Stromal cell of bone marrow (primary cell): ENCODE data around the gene RIC3.
A peak's percentile ranks its signal among the peaks of the same experiment; 100 is the strongest.

ENCODE experiments used
- DNase-seq: peaks from one replicate; pipeline ENCODE4 v3.0.0-alpha.2; 2012; ENCODE audit warnings: low read depth

Gene RIC3

DNA sequence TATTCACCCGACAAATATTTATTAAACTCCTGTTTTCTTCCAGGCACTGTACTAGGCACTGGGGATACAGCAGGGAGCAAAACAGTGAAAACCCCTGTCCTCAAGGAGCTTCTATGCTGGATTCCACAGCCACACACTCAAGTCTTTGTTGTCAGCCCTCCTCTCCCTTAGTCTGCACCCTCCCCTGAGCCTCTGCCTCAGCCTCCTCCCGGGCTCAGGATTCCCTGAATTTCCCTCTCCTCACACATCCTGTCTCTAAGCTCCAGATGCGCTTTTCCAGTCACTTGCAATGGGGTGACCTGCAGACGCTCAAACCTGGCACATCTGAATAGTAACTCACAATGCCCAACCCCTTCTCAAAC, 101.3 kb downstream of the RIC3 start:
- no peak for DNase-seq

DNA sequence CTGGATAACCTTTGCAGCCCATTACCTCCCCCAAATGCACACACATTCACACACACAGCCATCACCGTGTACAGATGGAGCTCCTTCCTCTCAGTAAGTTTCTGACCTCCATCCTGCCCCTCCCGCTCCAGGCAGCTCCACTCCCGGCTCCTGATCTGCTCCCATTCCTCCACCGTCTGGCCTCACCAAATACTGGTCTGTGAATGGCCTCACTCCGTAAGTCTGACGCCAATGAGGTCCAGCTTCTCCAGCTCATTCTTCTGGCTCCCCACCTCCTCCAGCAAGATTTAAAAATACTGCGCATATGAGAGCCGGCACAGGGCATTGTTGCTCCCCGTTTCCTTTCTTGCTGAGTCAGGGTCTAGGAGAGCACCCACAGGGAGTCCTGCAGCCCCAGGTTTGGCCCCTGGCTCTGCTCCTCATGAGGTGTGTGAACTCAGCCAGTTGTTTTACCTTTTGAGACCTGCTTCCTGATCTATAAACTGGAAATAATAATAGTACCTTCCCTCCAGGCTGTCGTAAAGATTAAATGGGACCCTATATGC, 101.8 kb downstream of the RIC3 start:
- no peak for DNase-seq

DNA sequence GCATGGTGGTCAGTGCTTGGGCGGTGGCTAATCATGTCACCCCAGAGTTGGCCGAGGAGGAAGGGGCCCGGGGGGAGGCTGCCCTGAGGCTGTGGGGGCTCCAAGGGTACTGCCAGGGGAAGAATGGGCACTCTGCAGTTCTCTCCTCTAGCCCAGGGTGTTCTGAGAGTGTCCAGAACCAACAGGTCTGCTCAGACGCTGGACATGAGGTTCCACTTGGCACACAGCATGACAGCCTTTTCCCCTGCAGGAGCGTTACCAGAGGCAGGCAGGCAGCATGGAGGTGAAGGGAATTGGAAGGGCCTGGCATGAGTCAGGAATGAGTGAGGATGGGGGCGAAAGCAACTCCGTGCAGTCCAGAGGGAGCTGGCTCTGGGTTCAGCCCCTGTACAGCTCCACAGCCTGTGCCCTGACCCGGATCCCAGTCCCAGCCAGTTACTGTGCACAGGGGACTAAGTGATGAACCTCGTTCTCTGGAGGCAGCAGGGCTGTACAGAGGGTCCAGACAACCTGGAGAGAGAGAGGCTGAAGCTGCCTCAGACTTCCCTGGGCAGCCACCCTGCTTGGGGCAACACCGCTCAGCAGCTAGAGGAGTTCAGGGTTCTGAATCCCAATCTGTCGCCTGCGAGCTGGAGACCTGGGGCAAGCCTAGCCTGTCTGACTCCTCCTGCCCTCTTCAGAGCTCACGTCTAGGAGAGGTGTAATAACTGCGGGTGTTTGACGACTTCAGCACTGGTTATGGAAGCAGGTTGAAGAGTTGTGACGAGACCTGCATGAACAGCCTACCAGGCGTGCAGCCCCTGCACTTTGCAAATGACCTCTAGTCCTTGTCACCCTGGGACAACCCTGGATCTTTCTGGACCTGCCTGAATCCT, 102.6 kb downstream of the RIC3 start:
- no peak for DNase-seq

DNA sequence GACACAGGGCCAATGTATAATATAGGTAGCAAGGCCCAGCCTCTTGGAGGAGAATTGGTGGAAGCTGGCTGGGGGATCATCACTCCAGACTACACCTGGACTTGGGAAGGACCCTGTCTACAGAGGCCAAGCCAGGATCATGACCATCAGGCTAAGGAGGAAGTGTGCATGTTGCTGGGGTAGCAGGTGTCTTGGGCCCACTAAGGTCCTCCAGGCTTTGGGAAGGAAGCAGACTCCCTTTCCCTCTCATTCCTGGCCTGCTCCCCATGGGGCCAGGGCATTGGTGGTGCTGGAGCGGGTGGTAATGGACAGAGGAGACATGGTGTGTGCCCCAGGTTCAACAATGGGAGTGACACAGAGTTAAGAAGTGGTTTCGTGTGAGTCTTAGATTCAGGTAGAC, 103.8 kb downstream of the RIC3 start:
- no peak for DNase-seq

DNA sequence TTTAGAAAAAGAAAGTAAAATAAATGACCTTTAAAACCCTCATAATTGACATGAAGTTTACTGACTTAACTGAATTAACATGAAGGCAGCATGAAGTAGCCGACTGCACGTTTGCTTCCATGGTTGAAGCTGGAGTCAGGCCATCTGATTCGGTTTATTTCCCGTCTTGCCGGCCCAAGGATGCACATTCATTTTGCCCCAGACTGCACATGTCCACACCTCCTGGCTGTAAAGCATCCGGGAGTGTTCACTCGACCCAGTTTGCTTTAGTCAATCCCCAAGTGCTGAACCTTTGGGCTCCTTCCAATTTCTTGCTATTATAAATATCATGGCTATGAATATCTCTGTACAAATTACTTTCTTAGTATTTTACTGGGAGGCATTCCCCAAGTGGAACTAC, 105.5 kb downstream of the RIC3 start:
- peak; percentile 87 for DNase-seq

DNA sequence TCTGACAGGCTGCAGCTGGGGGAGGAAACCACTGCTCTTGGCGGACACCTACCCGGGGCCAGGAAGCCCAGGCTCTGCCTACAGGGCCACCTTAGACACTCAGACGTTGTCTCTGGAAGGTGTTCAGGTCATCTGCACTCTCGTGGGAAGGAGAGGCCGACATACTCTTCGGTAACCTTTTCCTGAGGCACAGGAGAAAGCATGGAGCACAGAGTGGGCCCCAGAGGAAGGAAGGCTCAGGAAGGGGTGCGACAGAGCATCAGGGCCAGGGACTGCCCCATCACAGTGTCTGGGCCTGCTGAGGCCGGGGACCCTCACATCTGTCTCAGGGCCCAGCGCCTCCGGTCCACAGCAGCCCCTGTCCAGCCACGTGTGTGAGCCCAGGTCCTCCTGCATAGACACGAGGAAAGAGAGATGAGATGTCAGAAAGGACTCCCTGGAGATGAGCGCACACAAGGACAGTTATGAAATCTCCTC, 106.0 kb downstream of the RIC3 start:
- DNase-seq = no peak

DNA sequence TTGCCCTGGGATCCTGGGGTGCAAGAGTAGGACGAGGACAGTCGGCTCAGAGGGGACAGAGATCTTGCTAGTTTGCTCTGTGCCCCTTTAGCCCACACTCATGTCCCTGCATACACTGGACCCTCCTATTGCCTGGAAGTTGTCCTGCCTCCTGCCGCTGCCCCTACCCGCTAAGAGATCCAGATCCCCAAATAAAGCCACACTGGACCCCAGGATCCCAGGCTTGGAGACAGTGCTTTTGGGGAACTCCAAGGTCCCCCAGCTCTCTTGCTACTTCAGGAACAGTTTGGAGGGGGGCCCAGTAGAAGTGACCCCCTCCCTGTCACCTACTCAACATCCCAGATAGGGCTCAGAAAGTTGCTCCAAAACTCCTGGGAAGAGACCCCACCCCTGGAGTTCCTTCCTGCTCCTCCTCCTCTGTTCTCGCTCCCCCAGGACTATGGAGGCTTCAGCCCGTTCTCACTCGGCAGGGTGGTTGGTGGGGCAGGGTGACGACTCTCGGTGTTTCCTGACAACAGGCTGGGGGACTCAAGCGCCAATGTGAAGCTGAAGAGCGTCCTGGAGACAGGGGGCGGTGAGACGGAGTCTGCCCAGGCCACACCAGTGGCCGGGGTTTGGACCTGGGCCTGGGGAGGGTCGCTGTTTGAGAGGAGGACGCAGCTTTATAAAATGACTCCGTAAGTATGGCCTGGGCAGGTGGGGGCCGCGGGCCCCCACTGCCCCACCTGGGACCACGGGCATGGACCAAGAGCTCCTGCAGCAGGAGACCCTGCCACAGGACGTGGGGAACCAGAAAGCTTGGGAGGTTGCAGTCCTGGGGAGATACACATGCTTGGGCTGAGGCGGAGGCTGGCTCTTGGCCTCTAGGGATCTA, 107.0 kb downstream of the RIC3 start:
- no peak for DNase-seq

DNA sequence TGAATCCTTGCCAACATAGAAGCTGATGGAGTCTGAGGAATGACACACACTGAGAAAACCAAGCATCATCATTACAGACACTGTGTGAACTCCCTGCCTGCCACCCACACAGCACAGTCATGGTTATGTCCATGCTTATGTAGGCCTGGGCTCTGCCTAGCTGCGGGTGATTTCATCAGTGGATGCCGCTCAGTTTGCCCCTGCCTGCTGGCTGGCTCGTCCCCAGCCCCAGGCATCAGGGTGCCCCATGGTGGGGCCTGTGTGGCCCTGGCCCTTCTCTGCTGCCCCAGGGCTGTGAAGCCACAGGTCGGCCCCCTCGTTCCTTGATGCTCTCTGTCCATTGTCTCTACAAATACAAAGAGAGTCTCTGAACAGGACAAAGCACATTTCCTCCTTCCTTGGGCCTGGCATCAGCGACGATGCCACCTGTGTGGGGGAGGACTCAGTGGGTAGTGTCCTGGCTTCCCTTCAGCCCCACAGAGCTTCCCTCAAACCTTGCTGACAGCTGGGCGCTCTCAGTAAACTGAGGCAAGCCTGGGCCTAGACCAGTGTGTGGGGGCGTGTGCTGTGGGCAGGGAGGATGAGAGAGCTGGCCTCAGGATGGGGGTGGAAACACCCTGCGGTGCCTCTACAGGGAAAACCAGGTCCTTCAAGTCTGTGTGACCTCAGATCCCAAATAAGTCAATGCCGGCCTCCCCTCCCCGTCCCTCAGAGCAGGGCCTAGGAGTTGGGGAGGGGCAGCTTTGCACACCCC, 107.8 kb downstream of the RIC3 start:
- peak; percentile 71 for DNase-seq

DNA sequence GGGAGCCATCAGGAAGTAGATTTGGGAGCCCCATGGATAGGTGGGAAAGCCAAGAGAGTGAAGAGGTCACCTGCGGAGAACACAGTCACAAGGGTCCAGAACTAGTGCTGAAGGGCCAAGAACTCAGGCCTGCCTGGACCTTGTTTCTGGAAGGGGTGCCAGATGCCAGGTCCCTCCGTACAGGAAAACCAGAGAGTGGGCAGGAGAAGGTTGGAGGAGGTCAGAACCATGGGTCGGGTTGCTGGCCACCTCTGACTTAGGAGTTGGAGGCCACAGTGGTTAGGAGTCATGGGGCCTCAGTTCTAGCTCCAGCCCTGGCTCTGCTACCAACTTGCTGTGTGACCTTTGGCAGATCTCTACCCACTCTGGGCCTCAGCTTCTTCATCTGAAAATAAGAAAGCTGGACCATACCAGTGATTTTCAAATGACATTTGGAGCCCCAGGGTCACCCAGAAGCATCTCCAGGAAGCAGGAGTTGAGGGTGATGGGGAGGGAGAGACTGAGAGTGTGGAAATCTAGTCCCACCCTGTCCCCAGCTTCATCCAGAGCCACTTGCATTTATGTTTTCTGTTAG, 108.6 kb downstream of the RIC3 start:
- no peak for DNase-seq

DNA sequence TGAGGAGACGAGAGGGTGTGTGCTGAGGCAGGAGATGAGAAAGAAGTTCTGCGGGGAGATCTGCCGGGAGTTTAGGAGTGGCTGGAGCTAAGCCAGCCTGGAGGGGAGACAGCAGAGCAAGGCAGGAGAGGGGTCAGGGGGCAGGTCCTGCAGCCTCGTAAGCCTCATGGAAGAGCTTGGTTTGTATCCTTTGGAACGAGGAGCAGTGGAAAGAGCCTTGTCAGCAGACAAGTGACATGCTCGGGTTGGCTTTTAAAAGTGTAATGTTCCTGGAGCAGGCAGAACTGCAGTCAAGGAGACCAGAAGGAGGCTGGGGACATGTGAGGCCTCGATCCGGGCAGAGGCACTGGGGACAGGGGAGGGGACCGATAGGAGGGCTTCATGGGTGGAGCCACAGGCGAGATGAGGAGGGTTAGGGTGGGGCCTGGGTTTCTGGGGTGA, 109.2 kb downstream of the RIC3 start:
- no peak for DNase-seq

DNA sequence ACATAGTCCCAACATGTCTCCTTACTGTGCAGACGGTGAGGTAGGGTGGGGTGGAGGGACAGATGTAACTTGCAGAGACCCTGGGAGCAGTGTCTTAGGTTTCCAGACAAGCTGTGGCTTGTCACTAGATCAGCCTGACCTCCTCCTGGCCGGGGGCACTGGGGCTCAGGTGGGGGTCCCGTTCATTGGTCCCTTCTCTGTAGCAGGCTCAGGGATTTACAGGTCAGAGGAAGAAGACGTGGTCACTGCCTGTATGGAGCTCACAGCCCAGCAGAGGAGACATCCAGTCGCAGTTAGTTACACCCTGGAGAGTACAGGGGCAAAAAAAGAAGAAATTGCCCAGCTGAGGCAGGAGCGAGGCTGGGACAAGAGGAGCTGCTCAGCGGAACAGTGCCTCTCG, 109.8 kb downstream of the RIC3 start:
- DNase-seq = no peak

DNA sequence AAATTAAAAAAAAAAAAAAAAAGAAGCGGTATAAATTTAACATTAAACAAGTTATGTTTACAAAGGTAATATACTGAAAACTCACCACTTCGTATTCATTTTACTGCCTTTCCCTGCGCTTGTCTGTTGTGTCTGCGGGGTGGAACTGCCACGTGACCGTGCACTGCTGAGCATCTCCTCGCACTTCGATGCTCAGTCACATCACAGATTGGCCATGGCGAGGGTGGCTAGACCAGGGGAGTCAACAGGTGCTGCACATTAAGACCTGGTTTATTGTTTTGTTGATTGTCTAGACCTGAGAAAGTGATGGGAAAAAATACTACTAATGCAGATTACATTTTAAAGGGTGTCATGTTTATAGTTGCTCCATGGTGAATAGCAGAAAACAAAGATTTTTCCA, 110.6 kb downstream of the RIC3 start:
- no peak for DNase-seq

DNA sequence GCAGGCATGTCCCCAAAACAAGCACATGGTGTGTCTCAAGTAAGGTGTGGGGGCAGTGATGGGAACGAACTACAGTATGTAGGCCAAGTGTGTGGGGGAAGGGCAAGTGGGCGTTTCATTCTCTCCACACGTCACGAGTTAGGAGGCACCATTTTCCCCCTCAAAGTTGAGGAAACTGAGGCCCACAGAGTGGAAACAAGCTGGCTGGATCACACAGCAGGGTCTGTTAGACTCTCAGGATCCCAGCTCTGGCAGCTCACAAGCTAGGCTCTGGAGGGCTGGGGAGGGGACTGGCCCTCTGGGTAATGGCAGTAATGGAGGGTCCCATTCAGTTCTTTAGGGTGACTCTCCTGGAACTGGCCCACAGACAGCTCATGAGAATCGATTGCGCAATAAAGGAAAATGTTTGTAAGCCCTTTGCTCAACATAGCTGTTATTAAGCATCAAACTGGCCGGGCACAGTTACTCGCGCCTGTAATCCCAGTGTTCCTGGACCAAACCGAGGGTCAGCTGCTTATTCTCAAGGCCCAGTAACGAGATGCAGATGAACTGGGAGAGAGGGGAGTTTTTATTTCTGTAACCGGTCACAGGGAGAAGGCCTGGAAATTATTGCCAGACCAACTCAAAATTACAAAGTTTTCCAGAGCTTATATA, 111.9 kb downstream of the RIC3 start:
- DNase-seq = peak; percentile 86
